ENCODE data around the gene PDZD2. TPM values are rescaled to one million over a fixed set of nuclear protein-coding genes. Genes with fewer than 3 reads are reported as not detected.

PDZD2 gene
- total and polyA plus RNA-seq, 12 donors, result 2.2 to 10.3 (median 5.0) TPM

DNA sequence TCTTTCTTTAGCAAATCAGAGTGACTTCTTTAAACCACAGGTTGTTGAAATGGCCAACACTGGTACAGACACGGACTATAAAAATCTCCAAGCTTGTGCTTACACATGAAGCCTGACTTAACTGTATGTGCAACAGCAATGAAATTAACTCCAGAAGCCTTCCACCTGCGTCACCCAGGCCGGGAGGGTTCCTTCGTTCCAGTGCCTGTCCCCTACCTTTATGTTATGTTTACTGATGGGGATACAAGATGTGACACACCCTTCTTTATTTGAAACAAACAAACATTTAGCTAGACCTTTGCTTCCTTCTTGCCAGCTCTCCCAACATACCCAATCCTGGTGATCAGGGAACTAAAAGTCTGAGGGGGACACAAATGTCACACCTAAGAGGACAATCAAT, 469.2 kb downstream of the PDZD2 start:
- no peak for TF ChIP-seq POLR2A (IDR thresholded peaks at IDR 0.05)
- TF ChIP-seq, protein P1, sequence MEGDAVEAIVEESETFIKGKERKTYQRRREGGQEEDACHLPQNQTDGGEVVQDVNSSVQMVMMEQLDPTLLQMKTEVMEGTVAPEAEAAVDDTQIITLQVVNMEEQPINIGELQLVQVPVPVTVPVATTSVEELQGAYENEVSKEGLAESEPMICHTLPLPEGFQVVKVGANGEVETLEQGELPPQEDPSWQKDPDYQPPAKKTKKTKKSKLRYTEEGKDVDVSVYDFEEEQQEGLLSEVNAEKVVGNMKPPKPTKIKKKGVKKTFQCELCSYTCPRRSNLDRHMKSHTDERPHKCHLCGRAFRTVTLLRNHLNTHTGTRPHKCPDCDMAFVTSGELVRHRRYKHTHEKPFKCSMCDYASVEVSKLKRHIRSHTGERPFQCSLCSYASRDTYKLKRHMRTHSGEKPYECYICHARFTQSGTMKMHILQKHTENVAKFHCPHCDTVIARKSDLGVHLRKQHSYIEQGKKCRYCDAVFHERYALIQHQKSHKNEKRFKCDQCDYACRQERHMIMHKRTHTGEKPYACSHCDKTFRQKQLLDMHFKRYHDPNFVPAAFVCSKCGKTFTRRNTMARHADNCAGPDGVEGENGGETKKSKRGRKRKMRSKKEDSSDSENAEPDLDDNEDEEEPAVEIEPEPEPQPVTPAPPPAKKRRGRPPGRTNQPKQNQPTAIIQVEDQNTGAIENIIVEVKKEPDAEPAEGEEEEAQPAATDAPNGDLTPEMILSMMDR (IDR thresholded peaks at IDR 0.05), result no peak
- Histone ChIP-seq H3K4me1 (replicated peaks in 1 of 2) (no peaks in the 10 kb centered on the region), H3K9me3 (replicated peaks in 1 of 3) (no peaks in the 10 kb centered on the region), H3K36me3 (replicated peaks in 1 of 2) (peaks cover 0 to 72% of the 10 kb centered on the region in 2 donors), H3K27me3 (no peaks in the 10 kb centered on the region), H3K4me3 (no peak overlapping the region), H3K27ac (no peak overlapping the region)
- whole genome bisulfite sequencing, 4 donors, result 87 to 95% (median 92%) methylated on average over 4 of the region's 4 CpGs
- intact Hi-C loops (cut with DNase I), result loop anchor here in 1 of 2 donors (10.0 kb wide), 1 partner anchor 47 kb away; no protein-coding TSS in a partner anchor
- DNase-seq, result no peak

DNA sequence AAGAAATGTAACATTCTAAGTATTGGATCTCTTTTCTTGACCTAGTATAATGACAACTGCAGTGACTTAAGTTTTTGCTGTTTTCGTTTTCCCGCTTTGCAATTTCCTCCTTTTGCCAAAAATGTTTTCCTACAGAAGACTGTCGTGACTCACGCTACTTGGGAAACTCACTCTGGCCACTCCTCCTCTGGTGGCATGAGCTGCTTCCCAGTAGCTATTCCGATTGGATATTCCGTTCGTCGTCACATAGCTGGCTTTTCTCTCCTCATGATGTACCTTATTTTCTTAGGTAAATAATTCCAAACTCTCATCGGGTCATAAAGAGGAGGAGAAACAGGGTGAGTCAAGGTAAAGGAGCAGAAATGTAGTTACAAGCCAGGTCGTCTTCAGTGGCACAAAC, 470.3 kb downstream of the PDZD2 start:
- no peak for TF ChIP-seq POLR2A (IDR thresholded peaks at IDR 0.05)
- no peak overlapping the region for H3K4me3 ChIP-seq
- no peaks in the 10 kb centered on the region for H3K27me3 ChIP-seq
- WGBS, 4 donors, result 87 to 95% (median 91%) methylated on average over 10 of the region's 10 CpGs
- H3K9me3 ChIP-seq (replicated peaks in 1 of 3), result no peaks in the 10 kb centered on the region
- intact Hi-C loops (cut with DNase I), result loop anchor here in 1 of 2 donors (10.0 kb wide), 1 partner anchor 46 kb away; no protein-coding TSS in a partner anchor
- peaks cover 0 to 71% of the 10 kb centered on the region in 2 donors for H3K36me3 ChIP-seq (replicated peaks in 1 of 2)
- H3K4me1 ChIP-seq (replicated peaks in 1 of 2), result no peaks in the 10 kb centered on the region
- DNase-seq, result peak in 1 of 7 donors; percentile 48
- no peak overlapping the region for H3K27ac ChIP-seq

DNA sequence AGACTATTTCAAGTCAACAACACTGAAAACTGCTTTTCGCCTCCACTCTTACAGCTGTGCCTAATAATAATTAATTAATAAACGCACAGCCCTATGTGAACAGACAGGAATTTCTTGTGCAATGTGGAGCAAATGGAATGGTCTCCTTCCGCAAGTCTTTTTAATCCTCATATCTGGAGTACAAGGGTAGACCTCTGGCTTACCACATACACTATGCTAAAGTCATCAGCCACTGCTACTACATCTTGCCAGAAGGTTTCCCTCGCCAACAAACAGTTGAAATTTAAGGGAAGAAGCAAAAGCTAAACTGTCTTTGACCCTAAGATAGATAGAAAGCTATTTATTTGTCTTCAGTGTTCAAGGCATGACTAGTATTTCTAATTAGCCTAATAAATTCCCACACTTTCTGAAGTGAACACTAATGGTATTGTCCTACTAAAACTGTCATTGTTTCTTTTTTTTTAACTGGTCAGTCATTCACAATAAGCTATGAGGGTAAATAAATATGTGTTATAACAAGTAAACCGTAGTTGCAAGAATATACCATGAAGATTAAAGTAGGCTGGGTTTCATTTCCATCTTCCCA, 471.3 kb downstream of the PDZD2 start:
- Histone ChIP-seq H3K4me3 (no peak overlapping the region), H3K27me3 (no peaks in the 10 kb centered on the region), H3K27ac (no peak overlapping the region), H3K9me3 (replicated peaks in 1 of 3) (no peaks in the 10 kb centered on the region), H3K4me1 (replicated peaks in 1 of 2) (no peaks in the 10 kb centered on the region), H3K36me3 (replicated peaks in 1 of 2) (peaks cover 0 to 65% of the 10 kb centered on the region in 2 donors)
- DNase-seq, result no peak
- no peak for TF ChIP-seq POLR2A (IDR thresholded peaks at IDR 0.05)
- TF ChIP-seq, protein P1 (IDR thresholded peaks at IDR 0.05), result no peak
- 94 to 97% (median 96%) methylated on average over 5 of the region's 5 CpGs for WGBS, 4 donors
- intact Hi-C loops (cut with DNase I), result no loop called here

DNA sequence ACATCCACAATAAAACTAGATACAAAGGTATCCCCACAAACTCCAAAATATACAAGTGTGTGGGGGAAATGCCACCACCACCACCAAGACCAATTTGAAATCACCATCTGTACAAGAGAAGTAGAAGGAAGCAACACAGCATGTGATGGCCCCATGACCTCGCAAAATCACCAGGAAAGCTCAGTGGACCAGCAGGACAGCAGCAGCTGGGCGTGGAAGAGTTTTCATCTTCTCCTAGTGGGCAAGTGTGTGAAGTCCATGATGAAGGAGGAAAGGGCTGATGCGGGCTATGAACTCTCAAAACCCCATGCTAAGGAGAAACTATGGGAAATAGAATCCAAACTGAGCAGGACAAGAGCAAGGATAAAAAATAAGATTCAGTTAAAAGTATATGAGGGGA, 477.1 kb downstream of the PDZD2 start:
- Histone ChIP-seq H3K4me1 (replicated peaks in 1 of 2) (peaks cover 0 to 6% of the 10 kb centered on the region in 2 donors), H3K27me3 (no peaks in the 10 kb centered on the region), H3K4me3 (no peak overlapping the region), H3K36me3 (replicated peaks in 1 of 2) (peaks cover 0 to 41% of the 10 kb centered on the region in 2 donors), H3K27ac (no peak overlapping the region), H3K9me3 (replicated peaks in 1 of 3) (no peaks in the 10 kb centered on the region)
- WGBS, 4 donors, result 88 to 96% (median 93%) methylated on average over 3 of the region's 3 CpGs
- intact Hi-C loops (cut with DNase I), result no loop called here
- peak in 1 of 7 donors; percentile 48 for DNase-seq
- TF ChIP-seq, protein P1 (IDR thresholded peaks at IDR 0.05), result no peak
- no peak for TF ChIP-seq POLR2A (IDR thresholded peaks at IDR 0.05)
